Type B pancreatic cell (in vitro differentiated cells): Measurements from ENCODE around the gene GFRA1. TPM values are rescaled to one million over a fixed set of nuclear protein-coding genes. Genes with fewer than 3 reads are reported as not detected.

Experiments used
- DNase-seq: peaks from one replicate; pipeline ENCODE4 v3.0.0; 2021; ENCODE audit warnings: mixed read lengths; ENCODE audit not compliant: unreplicated experiment; ENCODE audit errors: extremely low spot score
- H3K27ac Mint-ChIP-seq: 2 replicates; pipeline ENCODE4 v1.8.0; 2021; ENCODE audit warnings: mild to moderate bottlenecking, mixed read lengths
- H3K27me3 Mint-ChIP-seq: 2 replicates; pipeline ENCODE4 v1.8.0; 2021; ENCODE audit warnings: mixed read lengths
- H3K36me3 Mint-ChIP-seq: 2 replicates; pipeline ENCODE4 v1.8.0; 2021; ENCODE audit warnings: mixed read lengths
- H3K4me1 Mint-ChIP-seq: one replicate; pipeline ENCODE4 v1.8.0; 2021; ENCODE audit warnings: mixed read lengths; ENCODE audit not compliant: unreplicated experiment
- H3K4me3 Mint-ChIP-seq: 2 replicates; pipeline ENCODE4 v1.8.0; 2021; ENCODE audit warnings: mild to moderate bottlenecking, mixed read lengths
- H3K9me3 Mint-ChIP-seq: 2 replicates; pipeline ENCODE4 v1.8.0; 2021; ENCODE audit warnings: mixed read lengths
- CTCF ChIP-seq: fragments of 200-600 bp; sonication (generic); conservative IDR thresholded peaks from 2 replicates; pipeline ENCODE4 v1.5.0; 2021; ENCODE audit warnings: antibody characterized with exemption, mild to moderate bottlenecking
- total RNA-seq: library from RNA; stranded (reverse); gene quantifications from 2 replicates; pipeline ENCODE4 v1.2.1, GENCODE V29; 2021; ENCODE audit warnings: low replicate concordance

Gene GFRA1
- total RNA-seq, 1 donor from 2014 or later = 45.6 TPM

GRCh38 chr10:116278846-116279245 lies 5.8 kb upstream of the GFRA1 start:
- Mint-ChIP-seq H3K27me3 (peaks cover 31% of the 10 kb centered on the region), H3K9me3 (no peaks in the 10 kb centered on the region), H3K4me3 (no peak overlapping the region), H3K36me3 (no peaks in the 10 kb centered on the region), H3K27ac (no peak overlapping the region), H3K4me1 (peaks cover 16% of the 10 kb centered on the region)
- no peak for DNase-seq
- no peak for TF ChIP-seq CTCF

- no peak for TF ChIP-seq CTCF
- no peaks in the 10 kb centered on the region for H3K36me3 Mint-ChIP-seq
- peaks cover 38% of the 10 kb centered on the region for H3K27me3 Mint-ChIP-seq
- no peak overlapping the region for H3K4me3 Mint-ChIP-seq
- H3K27ac Mint-ChIP-seq = no peak overlapping the region
- peaks cover 20% of the 10 kb centered on the region for H3K4me1 Mint-ChIP-seq
- DNase-seq = no peak
- no peaks in the 10 kb centered on the region for H3K9me3 Mint-ChIP-seq
Observed at GRCh38 chr10:116276981-116277380, 4.0 kb upstream of the GFRA1 start.

- no peak for DNase-seq
- Mint-ChIP-seq H3K36me3 (no peaks in the 10 kb centered on the region), H3K4me1 (peaks cover 23% of the 10 kb centered on the region), H3K9me3 (no peaks in the 10 kb centered on the region), H3K27me3 (peaks cover 56% of the 10 kb centered on the region), H3K27ac (peak overlapping the region; percentile 91), H3K4me3 (peak overlapping the region; percentile 98)
- TF ChIP-seq CTCF = no peak
Observed at GRCh38 chr10:116274064-116274904, 1.3 kb upstream of the GFRA1 start.

- peaks cover 5% of the 10 kb centered on the region for H3K36me3 Mint-ChIP-seq
- no peak overlapping the region for H3K27ac Mint-ChIP-seq
- peaks cover 68% of the 10 kb centered on the region for H3K27me3 Mint-ChIP-seq
- DNase-seq = no peak
- no peaks in the 10 kb centered on the region for H3K9me3 Mint-ChIP-seq
- peaks cover 18% of the 10 kb centered on the region for H3K4me1 Mint-ChIP-seq
- H3K4me3 Mint-ChIP-seq = peak overlapping the region; percentile 98
- TF ChIP-seq CTCF = no peak
Observed at GRCh38 chr10:116271593-116272439, 1.2 kb downstream of the GFRA1 start.

- H3K36me3 Mint-ChIP-seq = peaks cover 9% of the 10 kb centered on the region
- peak overlapping the region; percentile 98 for H3K4me3 Mint-ChIP-seq
- peaks cover 18% of the 10 kb centered on the region for H3K4me1 Mint-ChIP-seq
- no peak overlapping the region for H3K27ac Mint-ChIP-seq
- DNase-seq = peak; percentile 74
- peaks cover 65% of the 10 kb centered on the region for H3K27me3 Mint-ChIP-seq
- peak; percentile 44 for TF ChIP-seq CTCF
- no peaks in the 10 kb centered on the region for H3K9me3 Mint-ChIP-seq
Observed at GRCh38 chr10:116270771-116271592, 2.0 kb downstream of the GFRA1 start.
